GM12892 (cell line): Measurements from ENCODE around the gene CRK.
"Not testable (repeated sequence)": the region's sequence is repeated elsewhere in the genome, so short reads cannot be mapped to it uniquely, and the experiment has no call there.

Experiments
- POLR2A ChIP-seq: IDR thresholded peaks from 2 replicates; pipeline ENCODE4 v1.6.1; 2011; ENCODE audit warnings: low read depth, low read length, control low read depth
- POLR2AphosphoS5 ChIP-seq: IDR thresholded peaks from 2 replicates; pipeline ENCODE4 v1.6.1; 2011; ENCODE audit warnings: low read depth, low read length, control low read depth

- not testable (repeated sequence) for TF ChIP-seq POLR2AphosphoS5, POLR2A
These were observed 77.6 kb downstream of the CRK start for GRCh38 chr17:1378476-1378860.
